HepG2 (cell line): ENCODE measurements around the gene FRMD5. TPM values are rescaled to one million over a fixed set of nuclear protein-coding genes. Genes with fewer than 3 reads are reported as not detected.

ENCODE experiments used
- ATAC-seq: fragments of 200-7000 bp; cut with Tn5 transposase; 3 replicates; pipeline ENCODE4 v1.9.1; 2020; ENCODE audit warnings: mild to moderate bottlenecking, moderate library complexity
- BruUV-seq: library from RNA; stranded (reverse); fragments of 400-500 nt; replicated peaks from 2 replicates; lab custom pipeline; 2021; lab: Mats Ljungman, UMichigan
- CTCF ChIA-PET: fragments of 300-600 bp; formaldehyde crosslinking; extraction: SDS; loops from one replicate; lab custom pipeline; 2021; ENCODE audit warnings: low total read pairs, inconsistent platforms, low intra/inter-chr PET ratio; lab: Yijun Ruan, JAX
- POLR2A ChIA-PET: fragments of 350-600 bp; sonication (Branson Sonifier 250); formaldehyde crosslinking; loops from one replicate; lab custom pipeline; 2020; ENCODE audit warnings: antibody characterized with exemption, inconsistent platforms; lab: Yijun Ruan, JAX
- DNase-seq: peaks from one replicate; pipeline ENCODE4 v3.0.0-alpha.2; 2015; ENCODE audit warnings: low spot score
- FAIRE-seq: peaks from 3 replicates; lab custom pipeline; 2011; peaks lifted over from hg19 to GRCh38; lab: Jason Lieb, UNC
- H2AFZ ChIP-seq: one replicate; pipeline ENCODE4 v1.6.1; 2011; ENCODE audit warnings: low read length, inconsistent platforms
- H3K27ac ChIP-seq: fragments of 300-600 bp; 3 replicates; pipeline ENCODE4 v1.8.0; 2011; ENCODE audit warnings: mixed run types, mild to moderate bottlenecking, mixed read lengths, low read length, inconsistent platforms; ENCODE audit not compliant: insufficient read depth; ENCODE audit errors: extremely low read length
- H3K27me3 ChIP-seq, 2 experiments: fragments of 200-600 bp in 1 of 2; 2 replicates in 1 of 2; 3 replicates in 1 of 2; pipeline versions ENCODE4 v1.6.0 to v1.8.0; 2011; ENCODE audit warnings: low read length in 2 of 2, mild to moderate bottlenecking in 2 of 2, moderate library complexity in 2 of 2, inconsistent platforms in 1 of 2; ENCODE audit not compliant: insufficient read depth in 2 of 2, control insufficient read depth in 1 of 2
- H3K36me3 ChIP-seq, 2 experiments: fragments of 200-600 bp in 1 of 2; replicated peaks in 1 of 2; 2 replicates in 1 of 2; 3 replicates in 1 of 2; pipeline versions ENCODE4 v1.5.1 to v1.8.0; 2011; ENCODE audit warnings: low read length in 2 of 2, inconsistent platforms in 1 of 2; ENCODE audit not compliant: insufficient read depth in 2 of 2, control insufficient read depth in 1 of 2
- H3K4me1 ChIP-seq: 2 replicates; pipeline ENCODE4 v1.5.1; 2012; ENCODE audit warnings: low read length, inconsistent platforms; ENCODE audit not compliant: insufficient read depth
- H3K4me2 ChIP-seq: 2 replicates; pipeline ENCODE4 v1.6.0; 2011; ENCODE audit warnings: low read depth, low read length, inconsistent platforms
- H3K4me3 ChIP-seq, 3 experiments: fragments of 200-600 bp in 1 of 3; sonication (generic), shearing (Covaris generic) in 1 of 3; replicated peaks in 1 of 3; 2 replicates each; pipeline ENCODE4 v1.5.1; 2011 to 2016; ENCODE audit warnings: low read length in 3 of 3, inconsistent platforms in 2 of 3, low read depth in 2 of 3, mild to moderate bottlenecking in 2 of 3, control low read depth in 1 of 3, mixed read lengths in 1 of 3; ENCODE audit not compliant: insufficient read depth in 1 of 3
- H3K79me2 ChIP-seq: one replicate; pipeline ENCODE4 v1.6.1; 2011; ENCODE audit warnings: low read length, inconsistent platforms; ENCODE audit not compliant: insufficient read depth
- H3K9ac ChIP-seq: 2 replicates; pipeline ENCODE4 v1.6.0; 2011; ENCODE audit warnings: mild to moderate bottlenecking, low read depth, low read length, inconsistent platforms; ENCODE audit not compliant: insufficient read depth
- H3K9me3 ChIP-seq: 2 replicates; pipeline ENCODE4 v1.5.1; 2012; ENCODE audit warnings: mild to moderate bottlenecking, low read length
- H4K20me1 ChIP-seq: 2 replicates; pipeline ENCODE4 v1.6.0; 2011; ENCODE audit warnings: inconsistent platforms, mild to moderate bottlenecking, low read length, moderate library complexity; ENCODE audit not compliant: insufficient read depth
- ARID2 ChIP-seq: sonication (generic); formaldehyde crosslinking; IDR thresholded peaks from 2 replicates; pipeline ENCODE4 v1.8.1; 2022; ENCODE audit warnings: mild to moderate bottlenecking, missing genetic modification reagents, borderline replicate concordance
- EZH2 ChIP-seq: conservative IDR thresholded peaks from 2 replicates; pipeline ENCODE4 v1.6.1; 2012; ENCODE audit warnings: mild to moderate bottlenecking, low read depth, low read length, moderate library complexity
- MXI1 ChIP-seq: IDR thresholded peaks from 3 replicates; pipeline ENCODE4 v1.6.1; 2012; ENCODE audit warnings: low read depth, low read length, inconsistent platforms, borderline replicate concordance
- NFYB ChIP-seq: sonication (generic); formaldehyde crosslinking; IDR thresholded peaks from 2 replicates; pipeline ENCODE4 v1.4.0; 2020; ENCODE audit warnings: missing genetic modification reagents
- NR2C2 ChIP-seq: sonication (generic); formaldehyde crosslinking; IDR thresholded peaks from 2 replicates; pipeline ENCODE4 v1.4.0; 2020; ENCODE audit warnings: missing genetic modification reagents, mild to moderate bottlenecking, moderate library complexity, borderline replicate concordance
- TBL1XR1 ChIP-seq: fragments of 150-350 bp; IDR thresholded peaks from 2 replicates; pipeline ENCODE4 v1.6.1; 2014; ENCODE audit warnings: borderline replicate concordance, low read length; ENCODE audit not compliant: partially characterized antibody
- TP53 ChIP-seq: sonication (generic); formaldehyde crosslinking; conservative IDR thresholded peaks from 2 replicates; pipeline ENCODE4 v1.4.0; 2020; ENCODE audit warnings: missing genetic modification reagents
- ZBTB21 ChIP-seq: sonication (generic); formaldehyde crosslinking; IDR thresholded peaks from 2 replicates; pipeline ENCODE4 v1.4.0; 2020; ENCODE audit warnings: missing genetic modification reagents
- ZKSCAN8 ChIP-seq: IDR thresholded peaks from 2 replicates; pipeline ENCODE4 v1.6.1; 2016; ENCODE audit warnings: borderline replicate concordance, missing genetic modification reagents, missing compliant biosample characterization
- ZNF776 ChIP-seq: sonication (generic); formaldehyde crosslinking; IDR thresholded peaks from 2 replicates; pipeline ENCODE4 v1.4.0; 2020; ENCODE audit warnings: mild to moderate bottlenecking, missing genetic modification reagents
- WGBS: methylation state at CpG from one replicate; pipeline ENCODE4 v1.1.6; 2017; ENCODE audit warnings: low lambda C conversion rate; 5-methylcytosine and 5-hydroxymethylcytosine counted together
- in situ Hi-C: cut with HindIII; loops from 2 replicates; pipeline ENCODE4 v1.10.0; 2017; ENCODE audit warnings: low pct_unique_long_range_greater_than_20kb; ENCODE audit not compliant: extremely low pct_ligation_motif_present
- intact Hi-C: fragments of 100-400 bp; cut with micrococcal nuclease; formaldehyde crosslinking; loops from one replicate; pipeline ENCODE4 v1.10.0; 2022; ENCODE audit not compliant: unreplicated experiment
- polyA plus RNA-seq, 8 experiments: library from polyadenylated mRNA; depleted of rRNA in 3 of 8; stranded (reverse) in 7 of 8; unstranded in 1 of 8; fragments of >200 nt; fragmentation: Illumina TruSeq in 4 of 8; extraction: Trizol in 4 of 8; gene quantifications; 2 replicates each; pipeline versions ENCODE4 v1.2.1 to v1.2.3, GENCODE V29; 2011 to 2016; ENCODE audit warnings: low read depth in 4 of 8, missing spikeins in 1 of 8, mixed read lengths in 1 of 8; ENCODE audit not compliant: insufficient read depth in 1 of 8
- total RNA-seq, 5 experiments: library from RNA; depleted of rRNA; stranded (reverse); fragments of >200 nt; fragmentation: Illumina TruSeq; extraction: Trizol; gene quantifications; 2 replicates each; pipeline ENCODE4 v1.2.3, GENCODE V29; 2016; ENCODE audit warnings: low read depth in 1 of 5
- TF ChIP-seq, protein P1 (sequence below): IDR thresholded peaks from 2 replicates; pipeline ENCODE4 v1.6.1; 2016; ENCODE audit warnings: low read depth, control low read depth
- TF ChIP-seq, protein P2 (sequence below): sonication (generic); formaldehyde crosslinking; IDR thresholded peaks from 2 replicates; pipeline ENCODE4 v1.8.0; 2022; ENCODE audit warnings: low read depth, missing genetic modification reagents
- TF ChIP-seq, protein P3 (sequence below): fragments of 450-650 bp; IDR thresholded peaks from 2 replicates; pipeline ENCODE4 v1.6.1; 2016

The FRMD5 gene
- total and polyA plus RNA-seq, 2 of the 13 experiments (the other 11 are each of a cell fraction or from before 2014, with no cell fraction given): 0.93 to 1.5 TPM

DNA sequence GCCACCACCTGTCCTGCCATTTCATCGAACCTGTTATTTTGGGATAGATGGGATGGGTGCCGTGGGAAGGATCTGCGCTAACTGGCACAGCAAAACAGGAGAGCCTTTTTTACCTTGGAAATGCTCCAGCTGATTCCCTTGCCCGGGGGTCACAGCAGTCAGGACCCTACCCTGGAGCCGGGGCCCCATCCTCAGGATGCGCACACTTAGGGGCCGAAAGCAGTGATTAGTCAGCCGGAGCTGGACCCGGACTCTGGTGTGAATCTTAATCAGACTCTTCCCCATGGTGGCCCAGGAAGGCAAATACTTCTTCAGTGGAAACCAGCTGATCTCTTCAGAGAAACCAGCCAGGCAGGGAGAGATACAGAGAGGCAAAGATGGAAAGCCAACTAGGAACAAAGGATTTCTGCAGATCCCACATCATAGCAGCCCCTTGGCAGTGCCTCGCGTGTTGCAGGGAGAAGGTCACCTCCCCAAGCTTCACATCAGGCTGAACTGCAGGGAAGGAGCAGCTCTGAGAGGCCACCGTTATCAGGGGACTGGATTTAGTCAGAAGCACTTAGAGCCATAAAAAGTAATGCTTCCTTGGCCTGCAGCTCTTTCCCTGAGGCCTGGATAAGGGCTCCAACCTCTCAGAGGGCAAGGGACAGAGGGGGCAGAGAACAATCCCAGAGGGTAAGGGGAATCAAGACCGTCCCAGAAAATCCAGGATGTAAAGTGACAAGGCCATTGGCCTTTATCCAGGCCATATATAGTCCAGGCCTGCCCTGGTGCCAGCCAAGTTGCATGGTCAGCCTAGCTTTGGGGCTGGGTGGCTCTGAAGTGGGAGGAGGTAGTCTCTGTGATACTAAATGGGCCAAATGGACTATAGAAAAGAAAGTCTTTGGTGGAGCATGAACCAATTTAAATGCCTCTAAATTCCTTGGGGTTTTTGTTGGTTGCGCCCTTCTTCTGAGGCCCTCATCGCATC, 315.4 kb downstream of the FRMD5 start:
- H4K20me1 ChIP-seq: no peaks in the 10 kb centered on the region
- H3K27ac ChIP-seq: no peak overlapping the region
- in situ Hi-C loops (loop anchor here (25.0 kb wide), 1 partner anchor 633 kb away; no protein-coding TSS in a partner anchor), intact Hi-C loops (no loop called here)
- H3K4me1 ChIP-seq: no peaks in the 10 kb centered on the region
- H3K36me3 ChIP-seq: no peaks in the 10 kb centered on the region
- no peaks in the 10 kb centered on the region for H3K79me2 ChIP-seq
- no peak overlapping the region for H2AFZ ChIP-seq
- POLR2A ChIA-PET: no interaction called here
- TF ChIP-seq MXI1: no peak
- no peak for TF ChIP-seq TP53 (CRISPR knock-in tag)
- no peak for TF ChIP-seq ZNF776
- no peaks in the 10 kb centered on the region for H3K9me3 ChIP-seq
- ATAC-seq (no peak), DNase-seq (no peak), FAIRE-seq (no peak)
- no peak overlapping the region for H3K4me3 ChIP-seq
- WGBS: 61% methylated on average over 10 of the region's 15 CpGs
- no TSS peak for BruUV-seq
- no peaks in the 10 kb centered on the region for H3K27me3 ChIP-seq
- CTCF ChIA-PET: no interaction called here
- no peak overlapping the region for H3K9ac ChIP-seq
- H3K4me2 ChIP-seq: no peak overlapping the region

DNA sequence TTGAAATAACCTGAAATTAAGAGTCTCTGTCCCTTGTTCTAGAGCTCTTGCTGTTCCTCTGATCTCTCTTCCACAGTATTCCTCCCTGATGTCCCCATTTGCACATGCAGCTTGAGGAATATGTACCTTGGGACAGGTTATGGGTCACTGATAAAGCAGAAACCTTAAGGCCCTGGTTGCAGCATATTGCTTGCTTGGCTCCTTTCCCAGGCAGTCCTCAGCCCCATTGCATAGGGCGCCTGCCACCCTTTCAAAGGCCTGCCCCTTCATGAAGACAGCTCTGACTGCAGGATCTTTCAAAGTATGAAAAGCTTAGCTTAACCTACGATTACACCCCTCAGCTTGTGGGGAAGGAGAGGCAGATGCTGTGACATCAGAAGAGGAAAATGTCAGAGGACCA, 316.6 kb downstream of the FRMD5 start:
- Histone ChIP-seq H3K9me3 (no peaks in the 10 kb centered on the region), H3K27me3 (no peaks in the 10 kb centered on the region), H3K9ac (no peak overlapping the region), H4K20me1 (no peaks in the 10 kb centered on the region), H3K36me3 (no peaks in the 10 kb centered on the region; a peak in 1 of 5 replicates), H3K79me2 (no peaks in the 10 kb centered on the region), H3K4me2 (no peak overlapping the region), H3K4me1 (no peaks in the 10 kb centered on the region), H3K27ac (no peak overlapping the region), H2AFZ (no peak overlapping the region), H3K4me3 (no peak overlapping the region)
- ChIA-PET POLR2A (no interaction called here), CTCF (no interaction called here)
- ATAC-seq: no peak
- in situ Hi-C loops: loop anchor here (25.0 kb wide), 1 partner anchor 634 kb away; no protein-coding TSS in a partner anchor
- FAIRE-seq: no peak
- intact Hi-C loops: no loop called here
- WGBS: 63% methylated on average over 2 of the region's 2 CpGs
- no peak for DNase-seq
- no TSS peak for BruUV-seq
- TF ChIP-seq NFYB (CRISPR knock-in tag) (no peak), EZH2 (no peak), TBL1XR1 (no peak), ZKSCAN8 (CRISPR knock-in tag) (no peak), NR2C2 (CRISPR knock-in tag) (no peak), ARID2 (CRISPR knock-in tag) (no peak), ZBTB21 (CRISPR knock-in tag) (no peak)
- TF ChIP-seq, protein P1, sequence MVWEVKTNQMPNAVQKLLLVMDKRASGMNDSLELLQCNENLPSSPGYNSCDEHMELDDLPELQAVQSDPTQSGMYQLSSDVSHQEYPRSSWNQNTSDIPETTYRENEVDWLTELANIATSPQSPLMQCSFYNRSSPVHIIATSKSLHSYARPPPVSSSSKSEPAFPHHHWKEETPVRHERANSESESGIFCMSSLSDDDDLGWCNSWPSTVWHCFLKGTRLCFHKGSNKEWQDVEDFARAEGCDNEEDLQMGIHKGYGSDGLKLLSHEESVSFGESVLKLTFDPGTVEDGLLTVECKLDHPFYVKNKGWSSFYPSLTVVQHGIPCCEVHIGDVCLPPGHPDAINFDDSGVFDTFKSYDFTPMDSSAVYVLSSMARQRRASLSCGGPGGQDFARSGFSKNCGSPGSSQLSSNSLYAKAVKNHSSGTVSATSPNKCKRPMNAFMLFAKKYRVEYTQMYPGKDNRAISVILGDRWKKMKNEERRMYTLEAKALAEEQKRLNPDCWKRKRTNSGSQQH (CRISPR knock-in tag): no peak
- TF ChIP-seq, protein P2, sequence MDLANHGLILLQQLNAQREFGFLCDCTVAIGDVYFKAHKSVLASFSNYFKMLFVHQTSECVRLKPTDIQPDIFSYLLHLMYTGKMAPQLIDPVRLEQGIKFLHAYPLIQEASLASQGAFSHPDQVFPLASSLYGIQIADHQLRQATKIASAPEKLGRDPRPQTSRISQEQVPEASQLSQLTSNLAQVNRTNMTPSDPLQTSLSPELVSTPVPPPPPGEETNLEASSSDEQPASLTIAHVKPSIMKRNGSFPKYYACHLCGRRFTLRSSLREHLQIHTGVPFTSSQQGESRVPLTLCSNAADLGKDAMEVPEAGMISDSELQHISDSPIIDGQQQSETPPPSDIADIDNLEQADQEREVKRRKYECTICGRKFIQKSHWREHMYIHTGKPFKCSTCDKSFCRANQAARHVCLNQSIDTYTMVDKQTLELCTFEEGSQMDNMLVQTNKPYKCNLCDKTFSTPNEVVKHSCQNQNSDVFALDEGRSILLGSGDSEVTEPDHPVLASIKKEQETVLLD: no peak
- TF ChIP-seq, protein P3, sequence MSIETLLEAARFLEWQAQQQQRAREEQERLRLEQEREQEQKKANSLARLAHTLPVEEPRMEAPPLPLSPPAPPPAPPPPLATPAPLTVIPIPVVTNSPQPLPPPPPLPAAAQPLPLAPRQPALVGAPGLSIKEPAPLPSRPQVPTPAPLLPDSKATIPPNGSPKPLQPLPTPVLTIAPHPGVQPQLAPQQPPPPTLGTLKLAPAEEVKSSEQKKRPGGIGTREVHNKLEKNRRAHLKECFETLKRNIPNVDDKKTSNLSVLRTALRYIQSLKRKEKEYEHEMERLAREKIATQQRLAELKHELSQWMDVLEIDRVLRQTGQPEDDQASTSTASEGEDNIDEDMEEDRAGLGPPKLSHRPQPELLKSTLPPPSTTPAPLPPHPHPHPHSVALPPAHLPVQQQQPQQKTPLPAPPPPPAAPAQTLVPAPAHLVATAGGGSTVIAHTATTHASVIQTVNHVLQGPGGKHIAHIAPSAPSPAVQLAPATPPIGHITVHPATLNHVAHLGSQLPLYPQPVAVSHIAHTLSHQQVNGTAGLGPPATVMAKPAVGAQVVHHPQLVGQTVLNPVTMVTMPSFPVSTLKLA: no peak
